GM23338 (cell line): Measurements from ENCODE around the gene TAGLN3. TPM values are rescaled to one million over a fixed set of nuclear protein-coding genes. Genes with fewer than 3 reads are reported as not detected.

ENCODE experiments used
- CREB1 ChIP-seq: fragments of 250-450 bp; sonication (Bioruptor Pico); IDR thresholded peaks from 2 replicates; pipeline ENCODE4 v1.5.0; 2020; ENCODE audit warnings: low read depth, mild to moderate bottlenecking, moderate library complexity
- EZH2 ChIP-seq: fragments of 200-600 bp; sonication (generic); IDR thresholded peaks from one replicate; pipeline ENCODE4 v1.8.0; 2017; ENCODE audit warnings: antibody characterized with exemption, mild to moderate bottlenecking, low read depth; ENCODE audit not compliant: unreplicated experiment
- EZH2phosphoT487 ChIP-seq: fragments of 200-600 bp; sonication (generic); IDR thresholded peaks from one replicate; pipeline ENCODE4 v1.8.1; 2018; ENCODE audit warnings: antibody characterized with exemption; ENCODE audit not compliant: unreplicated experiment
- JUNB ChIP-seq: IDR thresholded peaks from one replicate; pipeline ENCODE4 v1.6.1; 2016; ENCODE audit warnings: antibody characterized with exemption; ENCODE audit not compliant: unreplicated experiment
- NANOG ChIP-seq: IDR thresholded peaks from 2 replicates; pipeline ENCODE4 v1.6.1; 2016; ENCODE audit warnings: antibody characterized with exemption, borderline replicate concordance
- POLR2AphosphoS5 ChIP-seq: IDR thresholded peaks from 2 replicates; pipeline ENCODE4 v1.6.1; 2016; ENCODE audit warnings: antibody characterized with exemption, low read depth
- STAT1 ChIP-seq: IDR thresholded peaks from one replicate; pipeline ENCODE4 v1.6.1; 2016; ENCODE audit warnings: antibody characterized with exemption; ENCODE audit not compliant: unreplicated experiment
- ZNF114 ChIP-seq: fragments of 250-450 bp; sonication (Bioruptor Pico); IDR thresholded peaks from 2 replicates; pipeline ENCODE4 v1.5.0; 2020; ENCODE audit warnings: mild to moderate bottlenecking, moderate library complexity
- ZNF331 ChIP-seq: fragments of 250-450 bp; sonication (Bioruptor Pico); IDR thresholded peaks from 2 replicates; pipeline ENCODE4 v1.5.0; 2020; ENCODE audit warnings: low read depth, mild to moderate bottlenecking, moderate library complexity
- polyA plus RNA-seq: library from polyadenylated mRNA; unstranded; fragments of >200 nt; fragmentation: Nextera tagmentation; extraction: Ambion mirVana; gene quantifications from 2 replicates; pipeline ENCODE4 v1.2.1, GENCODE V29; 2016
- total RNA-seq: library from RNA; depleted of rRNA; stranded (reverse); fragments of >200 nt; shearing (Covaris generic); gene quantifications from 2 replicates; pipeline ENCODE4 v1.2.3, GENCODE V29; 2014
- TF ChIP-seq, protein P1 (sequence below): fragments of 250-450 bp; sonication (Bioruptor Pico); IDR thresholded peaks from 2 replicates; pipeline ENCODE4 v1.5.0; 2020; ENCODE audit warnings: mild to moderate bottlenecking, moderate library complexity
- TF ChIP-seq, protein P2 (sequence below): IDR thresholded peaks from 2 replicates; pipeline ENCODE4 v1.6.1; 2016; ENCODE audit warnings: antibody characterized with exemption
- TF ChIP-seq, protein P3 (sequence below), 2 experiments: fragments of 200-600 bp in 1 of 2; sonication (generic) in 1 of 2; conservative IDR thresholded peaks; 2 replicates each; pipeline versions ENCODE4 v1.5.1 to v1.6.1; 2016 to 2017; ENCODE audit warnings: antibody characterized with exemption in 2 of 2, low read depth in 2 of 2, mild to moderate bottlenecking in 2 of 2, moderate library complexity in 1 of 2

The TAGLN3 gene
- total and polyA plus RNA-seq, 2 experiments from 2014 or later: 6.8 to 12.6 TPM

DNA sequence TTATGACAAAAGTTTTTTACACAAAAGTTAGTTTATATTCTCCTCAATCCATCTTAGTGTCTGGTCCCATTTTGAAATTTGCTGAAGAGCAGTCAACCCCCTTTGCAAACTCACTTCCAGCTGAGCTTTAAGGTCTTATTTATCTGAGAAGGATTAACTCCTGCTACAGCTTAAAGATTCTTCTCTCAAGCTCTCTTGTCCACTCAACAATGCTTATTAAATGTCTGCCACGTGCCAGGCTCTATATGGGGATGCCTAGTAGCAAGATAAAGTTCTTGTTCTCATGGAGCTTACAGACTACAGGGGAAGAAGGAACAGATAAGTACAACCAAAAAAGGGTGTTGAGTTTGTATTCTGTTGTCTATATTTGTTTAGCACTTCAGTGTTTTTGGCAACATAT lies 54.5 kb downstream of the TAGLN3 start (continued):
- TF ChIP-seq, protein P1, sequence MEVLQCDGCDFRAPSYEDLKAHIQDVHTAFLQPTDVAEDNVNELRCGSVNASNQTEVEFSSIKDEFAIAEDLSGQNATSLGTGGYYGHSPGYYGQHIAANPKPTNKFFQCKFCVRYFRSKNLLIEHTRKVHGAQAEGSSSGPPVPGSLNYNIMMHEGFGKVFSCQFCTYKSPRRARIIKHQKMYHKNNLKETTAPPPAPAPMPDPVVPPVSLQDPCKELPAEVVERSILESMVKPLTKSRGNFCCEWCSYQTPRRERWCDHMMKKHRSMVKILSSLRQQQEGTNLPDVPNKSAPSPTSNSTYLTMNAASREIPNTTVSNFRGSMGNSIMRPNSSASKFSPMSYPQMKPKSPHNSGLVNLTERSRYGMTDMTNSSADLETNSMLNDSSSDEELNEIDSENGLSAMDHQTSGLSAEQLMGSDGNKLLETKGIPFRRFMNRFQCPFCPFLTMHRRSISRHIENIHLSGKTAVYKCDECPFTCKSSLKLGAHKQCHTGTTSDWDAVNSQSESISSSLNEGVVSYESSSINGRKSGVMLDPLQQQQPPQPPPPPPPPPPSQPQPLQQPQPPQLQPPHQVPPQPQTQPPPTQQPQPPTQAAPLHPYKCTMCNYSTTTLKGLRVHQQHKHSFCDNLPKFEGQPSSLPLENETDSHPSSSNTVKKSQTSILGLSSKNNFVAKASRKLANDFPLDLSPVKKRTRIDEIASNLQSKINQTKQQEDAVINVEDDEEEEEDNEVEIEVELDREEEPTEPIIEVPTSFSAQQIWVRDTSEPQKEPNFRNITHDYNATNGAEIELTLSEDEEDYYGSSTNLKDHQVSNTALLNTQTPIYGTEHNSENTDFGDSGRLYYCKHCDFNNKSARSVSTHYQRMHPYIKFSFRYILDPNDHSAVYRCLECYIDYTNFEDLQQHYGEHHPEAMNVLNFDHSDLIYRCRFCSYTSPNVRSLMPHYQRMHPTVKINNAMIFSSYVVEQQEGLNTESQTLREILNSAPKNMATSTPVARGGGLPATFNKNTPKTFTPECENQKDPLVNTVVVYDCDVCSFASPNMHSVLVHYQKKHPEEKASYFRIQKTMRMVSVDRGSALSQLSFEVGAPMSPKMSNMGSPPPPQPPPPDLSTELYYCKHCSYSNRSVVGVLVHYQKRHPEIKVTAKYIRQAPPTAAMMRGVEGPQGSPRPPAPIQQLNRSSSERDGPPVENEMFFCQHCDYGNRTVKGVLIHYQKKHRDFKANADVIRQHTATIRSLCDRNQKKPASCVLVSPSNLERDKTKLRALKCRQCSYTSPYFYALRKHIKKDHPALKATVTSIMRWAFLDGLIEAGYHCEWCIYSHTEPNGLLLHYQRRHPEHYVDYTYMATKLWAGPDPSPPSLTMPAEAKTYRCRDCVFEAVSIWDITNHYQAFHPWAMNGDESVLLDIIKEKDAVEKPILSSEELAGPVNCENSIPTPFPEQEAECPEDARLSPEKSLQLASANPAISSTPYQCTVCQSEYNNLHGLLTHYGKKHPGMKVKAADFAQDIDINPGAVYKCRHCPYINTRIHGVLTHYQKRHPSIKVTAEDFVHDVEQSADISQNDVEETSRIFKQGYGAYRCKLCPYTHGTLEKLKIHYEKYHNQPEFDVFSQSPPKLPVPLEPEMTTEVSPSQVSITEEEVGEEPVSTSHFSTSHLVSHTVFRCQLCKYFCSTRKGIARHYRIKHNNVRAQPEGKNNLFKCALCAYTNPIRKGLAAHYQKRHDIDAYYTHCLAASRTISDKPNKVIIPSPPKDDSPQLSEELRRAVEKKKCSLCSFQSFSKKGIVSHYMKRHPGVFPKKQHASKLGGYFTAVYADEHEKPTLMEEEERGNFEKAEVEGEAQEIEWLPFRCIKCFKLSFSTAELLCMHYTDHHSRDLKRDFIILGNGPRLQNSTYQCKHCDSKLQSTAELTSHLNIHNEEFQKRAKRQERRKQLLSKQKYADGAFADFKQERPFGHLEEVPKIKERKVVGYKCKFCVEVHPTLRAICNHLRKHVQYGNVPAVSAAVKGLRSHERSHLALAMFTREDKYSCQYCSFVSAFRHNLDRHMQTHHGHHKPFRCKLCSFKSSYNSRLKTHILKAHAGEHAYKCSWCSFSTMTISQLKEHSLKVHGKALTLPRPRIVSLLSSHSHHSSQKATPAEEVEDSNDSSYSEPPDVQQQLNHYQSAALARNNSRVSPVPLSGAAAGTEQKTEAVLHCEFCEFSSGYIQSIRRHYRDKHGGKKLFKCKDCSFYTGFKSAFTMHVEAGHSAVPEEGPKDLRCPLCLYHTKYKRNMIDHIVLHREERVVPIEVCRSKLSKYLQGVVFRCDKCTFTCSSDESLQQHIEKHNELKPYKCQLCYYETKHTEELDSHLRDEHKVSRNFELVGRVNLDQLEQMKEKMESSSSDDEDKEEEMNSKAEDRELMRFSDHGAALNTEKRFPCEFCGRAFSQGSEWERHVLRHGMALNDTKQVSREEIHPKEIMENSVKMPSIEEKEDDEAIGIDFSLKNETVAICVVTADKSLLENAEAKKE: no peak
- TF ChIP-seq POLR2AphosphoS5: no peak
- TF ChIP-seq EZH2phosphoT487: no peak
- TF ChIP-seq, protein P2, sequence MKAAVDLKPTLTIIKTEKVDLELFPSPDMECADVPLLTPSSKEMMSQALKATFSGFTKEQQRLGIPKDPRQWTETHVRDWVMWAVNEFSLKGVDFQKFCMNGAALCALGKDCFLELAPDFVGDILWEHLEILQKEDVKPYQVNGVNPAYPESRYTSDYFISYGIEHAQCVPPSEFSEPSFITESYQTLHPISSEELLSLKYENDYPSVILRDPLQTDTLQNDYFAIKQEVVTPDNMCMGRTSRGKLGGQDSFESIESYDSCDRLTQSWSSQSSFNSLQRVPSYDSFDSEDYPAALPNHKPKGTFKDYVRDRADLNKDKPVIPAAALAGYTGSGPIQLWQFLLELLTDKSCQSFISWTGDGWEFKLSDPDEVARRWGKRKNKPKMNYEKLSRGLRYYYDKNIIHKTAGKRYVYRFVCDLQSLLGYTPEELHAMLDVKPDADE: no peak
- TF ChIP-seq CREB1 (CRISPR knock-in tag): no peak
- TF ChIP-seq ZNF114 (CRISPR knock-in tag): no peak
- TF ChIP-seq, protein P3, sequence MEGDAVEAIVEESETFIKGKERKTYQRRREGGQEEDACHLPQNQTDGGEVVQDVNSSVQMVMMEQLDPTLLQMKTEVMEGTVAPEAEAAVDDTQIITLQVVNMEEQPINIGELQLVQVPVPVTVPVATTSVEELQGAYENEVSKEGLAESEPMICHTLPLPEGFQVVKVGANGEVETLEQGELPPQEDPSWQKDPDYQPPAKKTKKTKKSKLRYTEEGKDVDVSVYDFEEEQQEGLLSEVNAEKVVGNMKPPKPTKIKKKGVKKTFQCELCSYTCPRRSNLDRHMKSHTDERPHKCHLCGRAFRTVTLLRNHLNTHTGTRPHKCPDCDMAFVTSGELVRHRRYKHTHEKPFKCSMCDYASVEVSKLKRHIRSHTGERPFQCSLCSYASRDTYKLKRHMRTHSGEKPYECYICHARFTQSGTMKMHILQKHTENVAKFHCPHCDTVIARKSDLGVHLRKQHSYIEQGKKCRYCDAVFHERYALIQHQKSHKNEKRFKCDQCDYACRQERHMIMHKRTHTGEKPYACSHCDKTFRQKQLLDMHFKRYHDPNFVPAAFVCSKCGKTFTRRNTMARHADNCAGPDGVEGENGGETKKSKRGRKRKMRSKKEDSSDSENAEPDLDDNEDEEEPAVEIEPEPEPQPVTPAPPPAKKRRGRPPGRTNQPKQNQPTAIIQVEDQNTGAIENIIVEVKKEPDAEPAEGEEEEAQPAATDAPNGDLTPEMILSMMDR (conservative IDR thresholded peaks at IDR 0.05; ENCODE audit: low read depth in 2 of 2): no peak
- TF ChIP-seq NANOG: no peak
- TF ChIP-seq JUNB: no peak
- no peak for TF ChIP-seq EZH2
- no peak for TF ChIP-seq STAT1
- TF ChIP-seq ZNF331 (CRISPR knock-in tag): no peak
